Ectodermal cell (in vitro differentiated cells): ENCODE results near the gene GLT1D1.

Experiments
- H3K27ac ChIP-seq: 2 replicates; pipeline ENCODE4 v1.7.0; 2013; ENCODE audit warnings: mild to moderate bottlenecking, low read depth, low read length; ENCODE audit not compliant: insufficient read depth, poor library complexity, severe bottlenecking
- H3K27me3 ChIP-seq: 2 replicates; pipeline ENCODE4 v1.7.0; 2013; ENCODE audit warnings: mild to moderate bottlenecking, low read length; ENCODE audit not compliant: insufficient read depth, control insufficient read depth, poor library complexity, severe bottlenecking
- H3K36me3 ChIP-seq: one replicate; pipeline ENCODE4 v1.7.0; 2013; ENCODE audit warnings: low read length; ENCODE audit not compliant: control insufficient read depth, insufficient read depth
- H3K4me1 ChIP-seq: one replicate; pipeline ENCODE4 v1.7.0; 2013; ENCODE audit warnings: low read length; ENCODE audit not compliant: control insufficient read depth, insufficient read depth
- H3K4me3 ChIP-seq: 2 replicates; pipeline ENCODE4 v1.7.0; 2013; ENCODE audit warnings: low read depth, low read length, control low read depth; ENCODE audit not compliant: insufficient read depth
- H3K9me3 ChIP-seq: 2 replicates; pipeline ENCODE4 v1.7.0; 2013; ENCODE audit warnings: mild to moderate bottlenecking, low read length, moderate library complexity; ENCODE audit not compliant: control insufficient read depth
- WGBS, 2 experiments: methylation state at CpG; one replicate each; pipeline ENCODE4 v1.1.7; 2013; ENCODE audit warnings: missing lambda C conversion rate in 2 of 2; 5-methylcytosine and 5-hydroxymethylcytosine counted together

GLT1D1 gene

DNA sequence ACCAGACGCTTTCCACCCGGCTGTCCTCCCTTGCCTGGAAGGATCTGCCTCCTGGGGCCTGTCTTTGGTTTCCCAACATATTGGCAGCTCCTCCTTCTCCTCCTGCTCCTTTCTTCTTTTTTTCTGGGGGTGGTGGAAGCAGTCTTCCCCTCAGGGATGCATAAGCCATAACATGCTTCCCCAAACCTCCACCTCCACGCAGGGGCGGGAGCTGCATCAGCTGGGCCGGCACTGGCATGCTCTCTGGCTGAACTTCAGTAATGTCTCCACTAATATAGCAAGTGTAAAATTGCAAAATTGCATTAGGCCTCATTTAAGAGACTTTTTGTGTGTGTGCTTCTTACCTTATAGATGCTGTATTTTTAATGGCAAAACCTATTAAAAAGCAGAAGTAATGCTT, 58.6 kb downstream of the GLT1D1 start:
- Histone ChIP-seq H3K4me1 (no peaks in the 10 kb centered on the region), H3K36me3 (no peaks in the 10 kb centered on the region), H3K27ac (no peak overlapping the region), H3K9me3 (no peaks in the 10 kb centered on the region), H3K4me3 (no peak overlapping the region), H3K27me3 (no peaks in the 10 kb centered on the region)
- WGBS, 2 experiments: 89% methylated on average over 5 of the region's 5 CpGs

DNA sequence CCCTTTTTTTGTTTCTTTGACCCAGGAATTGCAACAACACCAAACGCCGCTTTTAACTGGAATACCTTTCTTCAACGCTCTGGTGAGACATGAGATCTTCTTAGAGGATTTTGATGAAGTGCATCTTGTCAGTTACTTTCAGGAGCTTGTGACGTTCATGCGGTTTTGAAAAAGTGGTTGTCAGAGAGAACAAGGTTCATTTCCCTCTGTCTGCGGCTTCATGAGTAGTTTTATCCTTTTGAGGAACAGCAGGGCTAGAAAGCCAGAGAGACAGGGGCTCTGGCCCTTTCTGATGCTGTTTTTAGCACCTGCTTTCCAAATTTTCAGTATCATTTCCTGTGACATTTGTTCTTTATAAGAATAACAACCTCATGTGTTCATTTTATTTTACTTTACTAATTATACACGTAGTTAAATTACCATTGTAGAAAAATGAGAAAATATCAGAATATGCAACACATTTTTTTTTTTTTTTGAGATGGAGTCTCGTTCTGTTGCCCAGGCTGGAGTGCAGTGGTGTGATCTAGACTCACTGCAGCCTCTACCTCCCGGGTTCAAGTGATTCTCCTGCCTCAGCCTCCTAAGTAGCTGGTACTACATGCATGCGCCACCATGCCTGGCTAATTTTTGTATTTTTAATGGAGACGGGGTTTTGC, 61.8 kb downstream of the GLT1D1 start:
- Histone ChIP-seq H3K27ac (no peak overlapping the region), H3K27me3 (no peaks in the 10 kb centered on the region), H3K4me3 (no peak overlapping the region), H3K9me3 (no peaks in the 10 kb centered on the region), H3K4me1 (no peaks in the 10 kb centered on the region), H3K36me3 (no peaks in the 10 kb centered on the region)
- 93 to 95% methylated on average over 10 of the region's 11 CpGs for WGBS, 2 experiments

DNA sequence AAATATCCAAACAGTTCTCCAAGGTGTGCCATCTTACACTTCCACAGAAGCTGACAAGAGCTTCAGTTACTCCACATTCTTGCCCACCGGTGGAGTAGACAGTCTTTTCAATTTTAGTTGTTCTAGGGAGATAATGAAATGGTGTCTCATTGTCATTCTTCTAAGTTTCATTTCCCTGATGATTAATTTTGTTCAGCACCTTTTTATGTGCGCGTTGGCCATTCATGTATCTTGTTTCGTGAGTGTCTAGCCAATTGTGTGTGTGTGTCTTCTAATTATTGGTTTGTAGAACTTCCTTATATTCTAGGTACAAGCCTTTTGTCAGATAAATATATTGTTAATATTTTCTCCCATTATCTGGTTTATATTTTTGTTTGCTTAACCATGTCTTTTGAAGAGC, 63.1 kb downstream of the GLT1D1 start:
- H3K4me3 ChIP-seq: no peak overlapping the region
- 95 to 98% methylated on average over 3 to 4 of the region's 4 CpGs for WGBS, 2 experiments
- H3K9me3 ChIP-seq: no peaks in the 10 kb centered on the region
- no peaks in the 10 kb centered on the region for H3K4me1 ChIP-seq
- no peaks in the 10 kb centered on the region for H3K36me3 ChIP-seq
- H3K27me3 ChIP-seq: no peaks in the 10 kb centered on the region
- H3K27ac ChIP-seq: no peak overlapping the region

DNA sequence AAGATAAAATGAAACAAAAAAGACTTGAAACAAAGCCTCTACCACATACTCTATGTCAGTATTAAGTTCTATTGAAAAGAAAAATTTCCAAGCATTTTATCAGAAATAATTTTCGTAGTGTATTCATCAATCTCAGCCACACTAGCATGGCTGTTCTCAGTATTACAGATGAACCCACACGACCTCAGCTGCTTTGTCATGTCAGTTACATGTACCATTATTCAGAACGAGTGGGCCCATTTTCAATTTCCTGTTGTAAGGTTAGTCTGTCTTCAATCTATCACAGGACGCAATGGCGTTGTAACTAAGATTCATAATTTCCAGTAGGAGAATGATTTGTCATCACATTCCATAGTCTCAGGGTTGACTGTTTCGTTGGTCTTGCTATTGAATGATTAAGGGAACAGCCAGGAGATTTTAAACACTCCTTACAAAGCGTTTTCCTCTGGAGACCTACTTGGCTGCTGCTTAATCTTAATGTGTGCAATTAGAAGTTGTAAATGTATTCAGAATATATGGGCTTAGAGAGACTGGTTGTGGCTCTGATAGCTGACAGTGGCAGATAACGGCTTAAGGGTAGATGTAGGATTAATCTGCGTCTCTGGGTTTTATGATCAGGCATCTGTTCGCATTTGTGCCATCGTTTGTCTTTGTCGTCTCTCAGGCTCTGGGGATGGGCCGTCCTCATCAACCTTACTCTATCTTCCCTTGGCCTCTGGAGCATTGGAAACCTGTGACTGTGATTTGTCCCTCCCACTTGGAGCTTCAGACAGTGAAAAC, 65.4 kb downstream of the GLT1D1 start:
- H3K27ac ChIP-seq: no peak overlapping the region
- no peaks in the 10 kb centered on the region for H3K9me3 ChIP-seq
- H3K4me3 ChIP-seq: no peak overlapping the region
- 91 to 92% methylated on average over 13 of the region's 13 CpGs for WGBS, 2 experiments
- no peaks in the 10 kb centered on the region for H3K4me1 ChIP-seq
- no peaks in the 10 kb centered on the region for H3K27me3 ChIP-seq
- no peaks in the 10 kb centered on the region for H3K36me3 ChIP-seq

DNA sequence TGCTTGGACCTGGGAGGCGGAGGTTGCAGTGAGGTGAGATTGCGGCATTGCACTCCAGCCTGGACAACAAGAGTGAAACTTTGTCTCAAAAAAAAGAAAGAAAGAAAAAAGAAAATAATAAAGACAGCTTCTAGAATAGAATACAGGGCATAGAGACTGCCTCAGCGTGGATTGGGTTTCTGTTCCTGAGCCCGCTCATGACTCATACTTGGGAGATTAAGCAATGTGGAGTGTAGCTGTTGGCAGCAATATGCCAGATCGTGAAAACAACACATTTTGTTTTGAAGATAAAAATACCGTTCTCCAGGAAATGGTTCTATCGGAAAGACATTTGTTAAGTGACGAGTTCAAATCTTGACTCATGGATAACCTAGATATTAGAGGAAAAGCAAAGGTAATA, 67.2 kb downstream of the GLT1D1 start:
- Histone ChIP-seq H3K36me3 (no peaks in the 10 kb centered on the region), H3K27me3 (no peaks in the 10 kb centered on the region), H3K9me3 (no peaks in the 10 kb centered on the region), H3K27ac (no peak overlapping the region), H3K4me3 (no peak overlapping the region), H3K4me1 (no peaks in the 10 kb centered on the region)
- 94% methylated on average over 8 of the region's 8 CpGs for WGBS, 2 experiments

DNA sequence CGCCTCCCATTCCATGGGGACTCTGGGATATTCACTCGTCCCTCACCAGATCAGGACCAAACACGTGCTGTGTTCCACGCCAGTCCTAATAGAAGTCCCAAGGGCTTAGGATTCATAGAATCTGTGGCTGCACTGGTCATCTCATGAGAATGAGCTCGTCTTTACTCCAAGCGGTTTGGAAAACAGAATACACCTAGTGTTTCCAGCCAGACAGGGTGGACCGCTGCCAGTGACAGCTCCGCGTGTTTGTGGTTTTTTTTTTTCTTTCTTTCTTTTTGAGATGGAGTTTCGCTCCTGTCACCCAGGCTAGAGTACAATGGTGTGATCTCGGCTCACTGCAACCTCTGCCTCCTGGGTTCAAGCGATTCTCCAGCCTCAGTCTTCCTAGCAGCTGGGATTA, 75.1 kb downstream of the GLT1D1 start:
- no peaks in the 10 kb centered on the region for H3K9me3 ChIP-seq
- WGBS, 2 experiments: 88 to 90% methylated on average over 12 of the region's 12 CpGs
- H3K4me1 ChIP-seq: no peaks in the 10 kb centered on the region
- H3K27me3 ChIP-seq: no peaks in the 10 kb centered on the region
- no peaks in the 10 kb centered on the region for H3K36me3 ChIP-seq
- H3K27ac ChIP-seq: no peak overlapping the region
- no peak overlapping the region for H3K4me3 ChIP-seq

DNA sequence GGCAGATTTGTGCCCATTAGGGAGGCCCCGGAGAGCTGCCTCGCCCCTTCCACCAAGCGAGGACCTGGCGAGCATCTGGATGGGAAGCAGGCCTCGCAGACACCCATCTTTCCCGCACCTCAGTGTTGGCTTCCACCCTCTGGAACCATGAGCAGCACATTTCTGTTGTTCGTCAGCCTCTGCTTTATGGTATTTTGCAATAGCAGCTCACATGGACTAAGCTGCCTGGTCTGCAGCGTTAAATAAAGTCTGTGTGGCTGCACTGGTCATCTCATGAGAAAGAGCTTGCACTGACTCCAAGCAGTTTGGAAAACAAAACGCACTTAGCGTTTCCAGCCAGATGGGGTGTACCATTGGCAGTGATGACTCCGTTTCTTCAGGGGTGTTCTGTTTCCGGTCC, 75.8 kb downstream of the GLT1D1 start:
- H3K4me1 ChIP-seq: no peaks in the 10 kb centered on the region
- no peak overlapping the region for H3K4me3 ChIP-seq
- no peaks in the 10 kb centered on the region for H3K36me3 ChIP-seq
- H3K27me3 ChIP-seq: no peaks in the 10 kb centered on the region
- no peak overlapping the region for H3K27ac ChIP-seq
- WGBS, 2 experiments: 94 to 96% methylated on average over 12 of the region's 12 CpGs
- no peaks in the 10 kb centered on the region for H3K9me3 ChIP-seq

DNA sequence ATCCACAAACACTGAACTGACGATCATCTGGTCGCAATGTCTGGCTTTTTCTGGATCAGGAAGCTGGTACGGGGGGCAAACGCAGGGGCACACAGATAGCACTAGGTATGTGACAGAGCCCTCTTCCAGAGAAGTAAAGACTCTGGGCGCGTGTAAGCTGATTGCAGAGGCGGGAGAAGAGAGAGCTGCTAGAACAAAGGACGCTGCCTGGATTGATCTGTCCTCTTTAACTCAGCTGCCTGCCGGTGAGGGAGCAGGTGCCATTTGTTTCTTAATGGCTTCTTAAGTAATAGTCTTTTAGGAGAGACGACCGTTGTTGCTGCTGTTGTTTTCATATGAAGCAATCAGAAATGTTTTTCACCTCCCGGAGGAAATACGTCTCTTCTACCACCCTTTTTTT, 77.3 kb downstream of the GLT1D1 start:
- WGBS, 2 experiments: 59 to 60% methylated on average over 13 of the region's 13 CpGs
- H3K9me3 ChIP-seq: no peaks in the 10 kb centered on the region
- H3K27me3 ChIP-seq: no peaks in the 10 kb centered on the region
- no peak overlapping the region for H3K4me3 ChIP-seq
- H3K27ac ChIP-seq: no peak overlapping the region
- no peaks in the 10 kb centered on the region for H3K36me3 ChIP-seq
- H3K4me1 ChIP-seq: no peaks in the 10 kb centered on the region

DNA sequence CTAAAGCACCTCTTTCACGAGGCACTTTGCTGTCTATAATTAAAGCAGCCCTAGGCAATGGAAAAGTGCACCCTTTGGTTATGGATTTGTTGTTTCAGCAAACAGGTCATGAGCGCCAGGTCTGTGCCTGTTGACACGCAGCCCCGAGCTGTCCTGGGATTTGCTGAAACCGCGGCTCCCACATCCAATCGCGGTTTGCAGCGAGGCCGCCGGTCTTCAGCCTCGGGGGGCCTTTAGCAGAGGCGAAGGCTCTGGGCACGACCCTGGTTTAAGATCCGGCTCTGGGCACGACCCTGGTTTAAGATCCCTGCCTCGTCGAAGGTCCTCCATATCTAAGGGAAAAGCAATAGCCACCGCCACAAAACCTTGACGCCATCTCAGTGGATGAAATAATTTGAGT, 79.2 kb downstream of the GLT1D1 start:
- WGBS, 2 experiments: 88 to 89% methylated on average over 20 of the region's 20 CpGs
- no peaks in the 10 kb centered on the region for H3K9me3 ChIP-seq
- no peak overlapping the region for H3K27ac ChIP-seq
- H3K27me3 ChIP-seq: no peaks in the 10 kb centered on the region
- no peaks in the 10 kb centered on the region for H3K4me1 ChIP-seq
- H3K4me3 ChIP-seq: no peak overlapping the region
- no peaks in the 10 kb centered on the region for H3K36me3 ChIP-seq

DNA sequence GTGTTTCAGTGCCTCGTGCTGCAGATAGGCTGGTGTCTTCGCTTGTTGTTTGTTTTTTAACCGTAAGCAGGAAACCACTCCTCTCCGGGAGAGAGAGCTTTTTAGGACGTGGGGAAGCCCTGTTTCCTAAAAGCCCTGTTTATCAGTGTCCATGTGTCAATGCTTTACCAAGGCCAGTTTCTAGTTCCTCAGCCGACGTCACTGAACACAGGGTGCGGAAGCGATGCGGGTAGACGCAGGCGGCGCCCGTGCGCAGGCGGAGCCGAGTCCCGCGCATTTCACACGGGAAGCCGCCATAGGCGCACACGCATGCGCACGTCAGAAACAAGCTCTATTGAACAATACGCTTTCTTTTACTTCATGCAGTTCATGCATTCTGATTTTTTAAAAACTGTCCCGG, 79.8 kb downstream of the GLT1D1 start:
- no peak overlapping the region for H3K27ac ChIP-seq
- no peaks in the 10 kb centered on the region for H3K36me3 ChIP-seq
- no peaks in the 10 kb centered on the region for H3K4me1 ChIP-seq
- H3K27me3 ChIP-seq: no peaks in the 10 kb centered on the region
- no peak overlapping the region for H3K4me3 ChIP-seq
- WGBS, 2 experiments: 93 to 94% methylated on average over 27 of the region's 27 CpGs
- no peaks in the 10 kb centered on the region for H3K9me3 ChIP-seq
